ENCODE results near the gene AMH. TPM values are rescaled to one million over a fixed set of nuclear protein-coding genes. Genes with fewer than 3 reads are reported as not detected.

The AMH gene
- total and polyA plus RNA-seq, 2 experiments from 2014 or later, result 1.9 to 6.8 TPM

DNA sequence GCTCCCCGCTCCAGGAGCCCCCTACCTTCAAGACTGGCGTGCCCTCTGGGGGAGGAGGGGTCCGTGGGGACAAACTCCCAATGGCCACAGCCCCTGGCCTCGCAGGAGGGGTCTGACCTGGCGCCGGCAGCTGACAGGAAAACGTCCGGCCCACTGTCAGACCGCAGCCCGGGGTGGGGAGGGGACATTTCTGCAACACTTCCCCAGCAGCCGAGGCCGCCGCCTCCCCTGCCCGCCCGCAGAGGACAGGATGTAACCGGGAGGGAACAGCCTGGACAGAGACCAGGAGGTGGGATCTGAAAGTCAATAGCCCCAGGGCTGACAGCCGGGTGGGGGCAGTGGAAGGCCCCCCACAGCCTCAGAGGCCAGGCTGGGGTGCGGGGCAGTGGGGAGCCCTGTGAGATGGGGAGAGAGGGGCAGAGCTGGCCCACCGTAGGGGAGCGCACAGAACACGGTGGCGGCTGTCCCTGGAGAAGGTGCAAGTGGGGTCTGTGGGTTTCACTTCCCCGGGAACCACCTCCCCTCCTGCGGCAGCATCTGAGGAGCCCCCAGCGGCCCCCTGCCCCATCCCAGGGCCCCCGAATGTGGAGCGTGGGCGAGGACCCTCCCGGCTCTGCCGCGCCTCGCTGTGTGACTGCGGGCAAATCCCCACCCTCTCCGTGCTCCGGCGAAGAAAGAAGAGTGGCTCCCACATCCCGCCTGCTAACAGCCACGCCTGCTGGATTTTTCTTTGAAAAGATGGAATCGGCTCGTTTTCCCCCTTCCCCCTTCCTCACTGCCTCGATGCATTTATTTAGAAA, 33.1 kb downstream of the AMH start, which contains the start of gene PEAK3:
Gene PEAK3 (minus strand): TSS at position 114 of the 800 bp plus-strand sequence. CDS start 1,244 bp downstream, outside the sequence.
- Histone ChIP-seq H3K27me3 (ENCODE audit: insufficient read depth) (peaks cover 22% of the 10 kb centered on the region), H4K20me1 (replicated peaks; ENCODE audit: insufficient read depth) (no peaks in the 10 kb centered on the region), H3K4me3 (peak within 1 kb of the TSS; percentile 69), H3K9me2 (ENCODE audit: insufficient read depth) (no peaks in the 10 kb centered on the region), H3K27ac (ENCODE audit: low read depth) (no peak within 1 kb of the TSS), H3K79me2 (replicated peaks; ENCODE audit: insufficient read depth) (no peaks in the 10 kb centered on the region), H3K4me2 (peak within 1 kb of the TSS; percentile 88), H3K4me1 (ENCODE audit: insufficient read depth) (no peaks in the 10 kb centered on the region), H3K36me3 (ENCODE audit: insufficient read depth) (no peaks in the 10 kb centered on the region), H3F3A (replicated peaks; ENCODE audit: low read depth) (0 out of 2 replicates have a peak, but pooled peaks cover 2% of the 10 kb centered on the region), H2AFZ (peak within 1 kb of the TSS; percentile 88)
- Mint-ChIP-seq H3K4me3 (peak within 1 kb of the TSS; percentile 66), H3K36me3 (ENCODE audit: low read depth) (no peaks in the 10 kb centered on the region; the same call in 2 of the 3 replicates), H3K27ac (no peak within 1 kb of the TSS), H3K9me3 (no peaks in the 10 kb centered on the region; the same call in 2 of the 3 replicates), H3K4me1 (peaks cover 3% of the 10 kb centered on the region; the same call in 2 of the 3 replicates), H3K27me3 (ENCODE audit: insufficient read depth, low read depth, poor library complexity) (peaks cover 19% of the 10 kb centered on the region)
- TF ChIP-seq NANOG (IDR thresholded peaks at IDR 0.05; ENCODE audit: borderline replicate concordance) (no peak), EZH2 (IDR thresholded peaks at IDR 0.05; ENCODE audit: low read depth, unreplicated experiment) (no peak), ZNF114 (CRISPR knock-in tag; IDR thresholded peaks at IDR 0.05) (no peak)
- peak; percentile 79 for ATAC-seq
- peak; percentile 77 for DNase-seq (ENCODE audit: low spot score)

- Histone ChIP-seq H3K4me3 (peak overlapping the region; percentile 69), H3K36me3 (ENCODE audit: insufficient read depth) (no peaks in the 10 kb centered on the region), H3K9me2 (ENCODE audit: insufficient read depth) (no peaks in the 10 kb centered on the region), H3K27ac (ENCODE audit: low read depth) (no peak overlapping the region), H3K79me2 (replicated peaks; ENCODE audit: insufficient read depth) (no peaks in the 10 kb centered on the region), H3F3A (replicated peaks; ENCODE audit: low read depth) (0 out of 2 replicates have a peak, but pooled peaks cover 2% of the 10 kb centered on the region), H3K27me3 (ENCODE audit: insufficient read depth) (peaks cover 28% of the 10 kb centered on the region), H3K4me1 (ENCODE audit: insufficient read depth) (no peaks in the 10 kb centered on the region), H4K20me1 (replicated peaks; ENCODE audit: insufficient read depth) (no peaks in the 10 kb centered on the region), H2AFZ (no peak overlapping the region; the same call in 1 of the 2 replicates), H3K4me2 (peak overlapping the region; percentile 88)
- ATAC-seq, result no peak
- Mint-ChIP-seq H3K9me3 (no peaks in the 10 kb centered on the region; the same call in 2 of the 3 replicates), H3K4me3 (peak overlapping the region; percentile 66), H3K27me3 (ENCODE audit: insufficient read depth, low read depth, poor library complexity) (peaks cover 17% of the 10 kb centered on the region), H3K4me1 (peaks cover 3% of the 10 kb centered on the region; the same call in 2 of the 3 replicates), H3K36me3 (ENCODE audit: low read depth) (no peaks in the 10 kb centered on the region; the same call in 2 of the 3 replicates), H3K27ac (no peak overlapping the region)
- DNase-seq (ENCODE audit: low spot score), result no peak
- no peak for TF ChIP-seq CREB1 (CRISPR knock-in tag; IDR thresholded peaks at IDR 0.05; ENCODE audit: low read depth)
These were observed 33.7 kb downstream of the AMH start for GRCh38 chr19:2282862-2283237.

GRCh38 chr19:2283835-2284507, 34.8 kb downstream of the AMH start:
- Histone ChIP-seq H3K27ac (ENCODE audit: low read depth) (no peak overlapping the region), H3K36me3 (ENCODE audit: insufficient read depth) (no peaks in the 10 kb centered on the region), H3K9me2 (ENCODE audit: insufficient read depth) (no peaks in the 10 kb centered on the region), H3K27me3 (ENCODE audit: insufficient read depth) (peaks cover 39% of the 10 kb centered on the region), H4K20me1 (replicated peaks; ENCODE audit: insufficient read depth) (no peaks in the 10 kb centered on the region), H3K4me3 (no peak overlapping the region), H3F3A (replicated peaks; ENCODE audit: low read depth) (0 out of 2 replicates have a peak, but pooled peaks cover 2% of the 10 kb centered on the region), H2AFZ (no peak overlapping the region), H3K79me2 (replicated peaks; ENCODE audit: insufficient read depth) (no peaks in the 10 kb centered on the region), H3K4me2 (no peak overlapping the region), H3K4me1 (ENCODE audit: insufficient read depth) (no peaks in the 10 kb centered on the region)
- Mint-ChIP-seq H3K4me1 (peaks cover 6% of the 10 kb centered on the region), H3K27me3 (ENCODE audit: insufficient read depth, low read depth, poor library complexity) (peaks cover 28% of the 10 kb centered on the region), H3K27ac (no peak overlapping the region), H3K4me3 (no peak overlapping the region), H3K9me3 (peaks cover under 1% of the 10 kb centered on the region; the same call in 1 of the 3 replicates), H3K36me3 (ENCODE audit: low read depth) (no peaks in the 10 kb centered on the region; the same call in 2 of the 3 replicates)
- ATAC-seq, result no peak
- no peak for DNase-seq (ENCODE audit: low spot score)
- no peak for TF ChIP-seq ZNF114 (CRISPR knock-in tag; IDR thresholded peaks at IDR 0.05)
- no peak for TF ChIP-seq ETS1 (IDR thresholded peaks at IDR 0.05)
- TF ChIP-seq STAT1 (IDR thresholded peaks at IDR 0.05; ENCODE audit: unreplicated experiment), result no peak
- TF ChIP-seq NANOG (IDR thresholded peaks at IDR 0.05; ENCODE audit: borderline replicate concordance), result no peak
- TF ChIP-seq EZH2phosphoT487 (IDR thresholded peaks at IDR 0.05; ENCODE audit: unreplicated experiment), result no peak
- TF ChIP-seq JUNB (IDR thresholded peaks at IDR 0.05; ENCODE audit: unreplicated experiment), result no peak
- no peak for TF ChIP-seq CREB1 (CRISPR knock-in tag; IDR thresholded peaks at IDR 0.05; ENCODE audit: low read depth)
- no peak for TF ChIP-seq REST (IDR thresholded peaks at IDR 0.05; ENCODE audit: unreplicated experiment)
- no peak for TF ChIP-seq EZH2 (IDR thresholded peaks at IDR 0.05; ENCODE audit: low read depth, unreplicated experiment)
- no peak for TF ChIP-seq CTCF (conservative IDR thresholded peaks at IDR 0.05; ENCODE audit: low read depth in 2 of 2)

Measured in GM23338 (cell line).